Astrocyte (in vitro differentiated cells and primary cell): ENCODE measurements around the gene LRRC74A.

Experiments used
- CTCF ChIP-seq: IDR thresholded peaks from 2 replicates; pipeline ENCODE4 v1.5.1; 2011; ENCODE audit warnings: low read depth, mild to moderate bottlenecking, inconsistent platforms, low read length, moderate library complexity; ENCODE audit not compliant: insufficient read depth
- EZH2 ChIP-seq: IDR thresholded peaks from 2 replicates; pipeline ENCODE4 v1.6.1; 2012; ENCODE audit warnings: mild to moderate bottlenecking, low read length, inconsistent platforms; ENCODE audit not compliant: insufficient read depth

DNA sequence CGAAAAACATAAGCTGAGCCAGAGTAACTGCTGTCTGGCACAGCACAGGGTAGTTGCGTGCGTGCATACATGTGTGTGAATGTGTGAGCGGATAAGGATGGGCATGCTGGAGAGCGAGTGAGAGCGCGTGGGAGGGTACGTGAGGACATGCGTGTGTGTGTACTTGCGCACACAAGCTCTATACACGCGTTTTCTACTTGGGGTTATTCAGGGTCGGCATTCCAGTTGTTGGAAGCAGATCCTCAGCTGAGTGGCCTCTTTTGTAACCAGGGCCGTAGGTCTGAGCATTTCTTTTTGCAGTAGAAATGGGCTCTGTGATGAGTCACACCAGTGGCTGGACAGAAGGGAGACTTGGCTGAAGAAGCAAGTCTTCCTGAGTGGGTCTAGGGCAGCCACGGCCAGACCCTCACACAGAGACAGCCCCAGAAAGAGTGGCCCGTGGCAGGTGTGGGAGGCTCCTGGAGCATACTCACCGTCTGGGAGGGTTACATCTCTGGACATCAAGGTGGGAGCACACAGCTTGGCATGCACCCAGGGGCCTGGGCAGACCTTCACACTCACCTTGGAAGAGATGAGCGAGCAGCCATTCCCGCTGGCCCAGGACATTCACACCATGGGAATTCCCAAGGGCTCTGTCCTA is 78.0 kb downstream of the LRRC74A start:
- TF ChIP-seq EZH2 (no peak), CTCF (no peak)
